ENCODE results near the gene CALB2. TPM values are rescaled to one million over a fixed set of nuclear protein-coding genes. Genes with fewer than 3 reads are reported as not detected.

CALB2 gene
- total and polyA plus RNA-seq, 2 experiments from 2014 or later: 2.4 to 4.2 TPM

- TF ChIP-seq, protein P1, sequence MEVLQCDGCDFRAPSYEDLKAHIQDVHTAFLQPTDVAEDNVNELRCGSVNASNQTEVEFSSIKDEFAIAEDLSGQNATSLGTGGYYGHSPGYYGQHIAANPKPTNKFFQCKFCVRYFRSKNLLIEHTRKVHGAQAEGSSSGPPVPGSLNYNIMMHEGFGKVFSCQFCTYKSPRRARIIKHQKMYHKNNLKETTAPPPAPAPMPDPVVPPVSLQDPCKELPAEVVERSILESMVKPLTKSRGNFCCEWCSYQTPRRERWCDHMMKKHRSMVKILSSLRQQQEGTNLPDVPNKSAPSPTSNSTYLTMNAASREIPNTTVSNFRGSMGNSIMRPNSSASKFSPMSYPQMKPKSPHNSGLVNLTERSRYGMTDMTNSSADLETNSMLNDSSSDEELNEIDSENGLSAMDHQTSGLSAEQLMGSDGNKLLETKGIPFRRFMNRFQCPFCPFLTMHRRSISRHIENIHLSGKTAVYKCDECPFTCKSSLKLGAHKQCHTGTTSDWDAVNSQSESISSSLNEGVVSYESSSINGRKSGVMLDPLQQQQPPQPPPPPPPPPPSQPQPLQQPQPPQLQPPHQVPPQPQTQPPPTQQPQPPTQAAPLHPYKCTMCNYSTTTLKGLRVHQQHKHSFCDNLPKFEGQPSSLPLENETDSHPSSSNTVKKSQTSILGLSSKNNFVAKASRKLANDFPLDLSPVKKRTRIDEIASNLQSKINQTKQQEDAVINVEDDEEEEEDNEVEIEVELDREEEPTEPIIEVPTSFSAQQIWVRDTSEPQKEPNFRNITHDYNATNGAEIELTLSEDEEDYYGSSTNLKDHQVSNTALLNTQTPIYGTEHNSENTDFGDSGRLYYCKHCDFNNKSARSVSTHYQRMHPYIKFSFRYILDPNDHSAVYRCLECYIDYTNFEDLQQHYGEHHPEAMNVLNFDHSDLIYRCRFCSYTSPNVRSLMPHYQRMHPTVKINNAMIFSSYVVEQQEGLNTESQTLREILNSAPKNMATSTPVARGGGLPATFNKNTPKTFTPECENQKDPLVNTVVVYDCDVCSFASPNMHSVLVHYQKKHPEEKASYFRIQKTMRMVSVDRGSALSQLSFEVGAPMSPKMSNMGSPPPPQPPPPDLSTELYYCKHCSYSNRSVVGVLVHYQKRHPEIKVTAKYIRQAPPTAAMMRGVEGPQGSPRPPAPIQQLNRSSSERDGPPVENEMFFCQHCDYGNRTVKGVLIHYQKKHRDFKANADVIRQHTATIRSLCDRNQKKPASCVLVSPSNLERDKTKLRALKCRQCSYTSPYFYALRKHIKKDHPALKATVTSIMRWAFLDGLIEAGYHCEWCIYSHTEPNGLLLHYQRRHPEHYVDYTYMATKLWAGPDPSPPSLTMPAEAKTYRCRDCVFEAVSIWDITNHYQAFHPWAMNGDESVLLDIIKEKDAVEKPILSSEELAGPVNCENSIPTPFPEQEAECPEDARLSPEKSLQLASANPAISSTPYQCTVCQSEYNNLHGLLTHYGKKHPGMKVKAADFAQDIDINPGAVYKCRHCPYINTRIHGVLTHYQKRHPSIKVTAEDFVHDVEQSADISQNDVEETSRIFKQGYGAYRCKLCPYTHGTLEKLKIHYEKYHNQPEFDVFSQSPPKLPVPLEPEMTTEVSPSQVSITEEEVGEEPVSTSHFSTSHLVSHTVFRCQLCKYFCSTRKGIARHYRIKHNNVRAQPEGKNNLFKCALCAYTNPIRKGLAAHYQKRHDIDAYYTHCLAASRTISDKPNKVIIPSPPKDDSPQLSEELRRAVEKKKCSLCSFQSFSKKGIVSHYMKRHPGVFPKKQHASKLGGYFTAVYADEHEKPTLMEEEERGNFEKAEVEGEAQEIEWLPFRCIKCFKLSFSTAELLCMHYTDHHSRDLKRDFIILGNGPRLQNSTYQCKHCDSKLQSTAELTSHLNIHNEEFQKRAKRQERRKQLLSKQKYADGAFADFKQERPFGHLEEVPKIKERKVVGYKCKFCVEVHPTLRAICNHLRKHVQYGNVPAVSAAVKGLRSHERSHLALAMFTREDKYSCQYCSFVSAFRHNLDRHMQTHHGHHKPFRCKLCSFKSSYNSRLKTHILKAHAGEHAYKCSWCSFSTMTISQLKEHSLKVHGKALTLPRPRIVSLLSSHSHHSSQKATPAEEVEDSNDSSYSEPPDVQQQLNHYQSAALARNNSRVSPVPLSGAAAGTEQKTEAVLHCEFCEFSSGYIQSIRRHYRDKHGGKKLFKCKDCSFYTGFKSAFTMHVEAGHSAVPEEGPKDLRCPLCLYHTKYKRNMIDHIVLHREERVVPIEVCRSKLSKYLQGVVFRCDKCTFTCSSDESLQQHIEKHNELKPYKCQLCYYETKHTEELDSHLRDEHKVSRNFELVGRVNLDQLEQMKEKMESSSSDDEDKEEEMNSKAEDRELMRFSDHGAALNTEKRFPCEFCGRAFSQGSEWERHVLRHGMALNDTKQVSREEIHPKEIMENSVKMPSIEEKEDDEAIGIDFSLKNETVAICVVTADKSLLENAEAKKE (CRISPR knock-in tag; IDR thresholded peaks at IDR 0.05): peak; percentile 91
Observed at GRCh38 chr16:71387045-71387871, 28.7 kb downstream of the CALB2 start (continued).

- no peaks in the 10 kb centered on the region for H3K9me3 Mint-ChIP-seq
- H4K20me1 ChIP-seq (replicated peaks; ENCODE audit: insufficient read depth): no peaks in the 10 kb centered on the region
- no peak overlapping the region for H3K4me3 Mint-ChIP-seq
- no peaks in the 10 kb centered on the region for H3K27me3 ChIP-seq (ENCODE audit: insufficient read depth)
- no peak overlapping the region for H3K27ac ChIP-seq (ENCODE audit: low read depth)
- ATAC-seq: no peak
- H3K79me2 ChIP-seq (replicated peaks; ENCODE audit: insufficient read depth): no peaks in the 10 kb centered on the region
- no peak overlapping the region for H3K27ac Mint-ChIP-seq
- no peaks in the 10 kb centered on the region for H3F3A ChIP-seq (replicated peaks; ENCODE audit: low read depth)
- H3K36me3 ChIP-seq (ENCODE audit: insufficient read depth): no peaks in the 10 kb centered on the region
- H3K27me3 Mint-ChIP-seq (ENCODE audit: insufficient read depth, low read depth, poor library complexity): peaks cover 3% of the 10 kb centered on the region
- H3K9me2 ChIP-seq (ENCODE audit: insufficient read depth): peaks cover 8% of the 10 kb centered on the region; the same call in 1 of the 2 replicates
- TF ChIP-seq, protein P2, sequence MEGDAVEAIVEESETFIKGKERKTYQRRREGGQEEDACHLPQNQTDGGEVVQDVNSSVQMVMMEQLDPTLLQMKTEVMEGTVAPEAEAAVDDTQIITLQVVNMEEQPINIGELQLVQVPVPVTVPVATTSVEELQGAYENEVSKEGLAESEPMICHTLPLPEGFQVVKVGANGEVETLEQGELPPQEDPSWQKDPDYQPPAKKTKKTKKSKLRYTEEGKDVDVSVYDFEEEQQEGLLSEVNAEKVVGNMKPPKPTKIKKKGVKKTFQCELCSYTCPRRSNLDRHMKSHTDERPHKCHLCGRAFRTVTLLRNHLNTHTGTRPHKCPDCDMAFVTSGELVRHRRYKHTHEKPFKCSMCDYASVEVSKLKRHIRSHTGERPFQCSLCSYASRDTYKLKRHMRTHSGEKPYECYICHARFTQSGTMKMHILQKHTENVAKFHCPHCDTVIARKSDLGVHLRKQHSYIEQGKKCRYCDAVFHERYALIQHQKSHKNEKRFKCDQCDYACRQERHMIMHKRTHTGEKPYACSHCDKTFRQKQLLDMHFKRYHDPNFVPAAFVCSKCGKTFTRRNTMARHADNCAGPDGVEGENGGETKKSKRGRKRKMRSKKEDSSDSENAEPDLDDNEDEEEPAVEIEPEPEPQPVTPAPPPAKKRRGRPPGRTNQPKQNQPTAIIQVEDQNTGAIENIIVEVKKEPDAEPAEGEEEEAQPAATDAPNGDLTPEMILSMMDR (conservative IDR thresholded peaks at IDR 0.05; ENCODE audit: low read depth in 2 of 2): no peak
- TF ChIP-seq CREB1 (CRISPR knock-in tag; IDR thresholded peaks at IDR 0.05; ENCODE audit: low read depth) (no peak), POLR2AphosphoS5 (IDR thresholded peaks at IDR 0.05; ENCODE audit: low read depth) (no peak), EZH2phosphoT487 (IDR thresholded peaks at IDR 0.05; ENCODE audit: unreplicated experiment) (no peak), ETS1 (IDR thresholded peaks at IDR 0.05) (no peak), ZNF331 (CRISPR knock-in tag; IDR thresholded peaks at IDR 0.05; ENCODE audit: low read depth) (no peak)
- no peaks in the 10 kb centered on the region for H3K36me3 Mint-ChIP-seq (ENCODE audit: low read depth)
- H2AFZ ChIP-seq: peak overlapping the region; percentile 74; the same call in 1 of the 2 replicates
- no peak for DNase-seq (ENCODE audit: low spot score)
- H3K4me1 ChIP-seq (ENCODE audit: insufficient read depth): peaks cover 50% of the 10 kb centered on the region
- H3K4me2 ChIP-seq: peak overlapping the region; percentile 53
- H3K4me3 ChIP-seq: peak overlapping the region; percentile 15; the same call in 1 of the 2 replicates
- peaks cover 47% of the 10 kb centered on the region for H3K4me1 Mint-ChIP-seq
Observed at GRCh38 chr16:71389330-71389729, 30.8 kb downstream of the CALB2 start.
